Measurements from ENCODE around the gene APOD.

- TF ChIP-seq GATA2 (IDR thresholded peaks at IDR 0.05; ENCODE audit: low read depth, low read length) (no peak), GATA3 (IDR thresholded peaks at IDR 0.05; ENCODE audit: low read depth, low read length) (no peak)
Observed at GRCh38 chr3:195570344-195570743, 13.4 kb downstream of the APOD start.

Measured in SH-SY5Y (cell line).